PFSK-1 (cell line): Measurements from ENCODE around the gene HIVEP2.

ENCODE experiments used
- FOXP2 ChIP-seq: optimal IDR thresholded peaks from 2 replicates; pipeline ENCODE3; 2011; ENCODE audit warnings: borderline replicate concordance, control low read depth, inconsistent platforms; ENCODE audit not compliant: insufficient read depth; ENCODE audit errors: extremely low read length, extremely low read depth
- POLR2AphosphoS5 ChIP-seq: IDR thresholded peaks from 2 replicates; pipeline ENCODE4 v1.6.1; 2012; ENCODE audit warnings: low read depth, mild to moderate bottlenecking, control low read depth, low read length, moderate library complexity
- SIN3A ChIP-seq: IDR thresholded peaks from 2 replicates; pipeline ENCODE4 v1.6.1; 2012; ENCODE audit warnings: mild to moderate bottlenecking, low read length, moderate library complexity, borderline replicate concordance; ENCODE audit not compliant: insufficient read depth
- TAF1 ChIP-seq: IDR thresholded peaks from 2 replicates; pipeline ENCODE4 v1.6.1; 2012; ENCODE audit warnings: low read length, control low read depth, borderline replicate concordance; ENCODE audit not compliant: insufficient read depth
- TF ChIP-seq, protein P1 (sequence below), 2 experiments: IDR thresholded peaks; 2 replicates each; pipeline versions ENCODE4 v1.6.1 to v1.8.0; 2011 to 2012; ENCODE audit warnings: low read depth in 2 of 2, low read length in 2 of 2, control low read depth in 1 of 2, inconsistent platforms in 1 of 2, mild to moderate bottlenecking in 1 of 2, moderate library complexity in 1 of 2; ENCODE audit not compliant: insufficient read depth in 1 of 2

HIVEP2 gene

GRCh38 chr6:142834853-142835252 lies 110.1 kb downstream of the HIVEP2 start:
- TF ChIP-seq SIN3A (no peak), FOXP2 (no peak), TAF1 (no peak), POLR2AphosphoS5 (no peak)
- TF ChIP-seq, protein P1, sequence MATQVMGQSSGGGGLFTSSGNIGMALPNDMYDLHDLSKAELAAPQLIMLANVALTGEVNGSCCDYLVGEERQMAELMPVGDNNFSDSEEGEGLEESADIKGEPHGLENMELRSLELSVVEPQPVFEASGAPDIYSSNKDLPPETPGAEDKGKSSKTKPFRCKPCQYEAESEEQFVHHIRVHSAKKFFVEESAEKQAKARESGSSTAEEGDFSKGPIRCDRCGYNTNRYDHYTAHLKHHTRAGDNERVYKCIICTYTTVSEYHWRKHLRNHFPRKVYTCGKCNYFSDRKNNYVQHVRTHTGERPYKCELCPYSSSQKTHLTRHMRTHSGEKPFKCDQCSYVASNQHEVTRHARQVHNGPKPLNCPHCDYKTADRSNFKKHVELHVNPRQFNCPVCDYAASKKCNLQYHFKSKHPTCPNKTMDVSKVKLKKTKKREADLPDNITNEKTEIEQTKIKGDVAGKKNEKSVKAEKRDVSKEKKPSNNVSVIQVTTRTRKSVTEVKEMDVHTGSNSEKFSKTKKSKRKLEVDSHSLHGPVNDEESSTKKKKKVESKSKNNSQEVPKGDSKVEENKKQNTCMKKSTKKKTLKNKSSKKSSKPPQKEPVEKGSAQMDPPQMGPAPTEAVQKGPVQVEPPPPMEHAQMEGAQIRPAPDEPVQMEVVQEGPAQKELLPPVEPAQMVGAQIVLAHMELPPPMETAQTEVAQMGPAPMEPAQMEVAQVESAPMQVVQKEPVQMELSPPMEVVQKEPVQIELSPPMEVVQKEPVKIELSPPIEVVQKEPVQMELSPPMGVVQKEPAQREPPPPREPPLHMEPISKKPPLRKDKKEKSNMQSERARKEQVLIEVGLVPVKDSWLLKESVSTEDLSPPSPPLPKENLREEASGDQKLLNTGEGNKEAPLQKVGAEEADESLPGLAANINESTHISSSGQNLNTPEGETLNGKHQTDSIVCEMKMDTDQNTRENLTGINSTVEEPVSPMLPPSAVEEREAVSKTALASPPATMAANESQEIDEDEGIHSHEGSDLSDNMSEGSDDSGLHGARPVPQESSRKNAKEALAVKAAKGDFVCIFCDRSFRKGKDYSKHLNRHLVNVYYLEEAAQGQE (IDR thresholded peaks at IDR 0.05; ENCODE audit: insufficient read depth in 1 of 2, low read depth in 2 of 2, low read length in 2 of 2) = no peak

DNA sequence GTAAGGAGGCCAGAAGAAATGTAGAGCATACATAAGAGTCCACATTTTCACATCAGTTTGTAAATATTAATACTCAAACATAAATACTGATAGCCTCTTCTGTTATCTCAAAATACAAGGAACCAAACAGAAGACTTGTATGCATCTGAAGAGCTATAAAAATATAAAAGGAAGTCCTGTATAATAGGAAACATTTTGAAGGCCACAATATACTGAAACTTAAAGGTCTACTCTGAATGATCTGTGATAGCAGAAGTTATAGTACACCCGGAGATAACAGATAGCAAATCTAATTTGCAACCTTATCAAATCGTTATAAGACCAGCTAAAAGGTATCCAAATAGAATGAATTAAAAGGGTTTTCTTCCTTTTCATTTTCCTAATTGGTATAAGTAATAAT lies 111.2 kb downstream of the HIVEP2 start:
- TF ChIP-seq, protein P1 (IDR thresholded peaks at IDR 0.05; ENCODE audit: insufficient read depth in 1 of 2, low read depth in 2 of 2, low read length in 2 of 2) = no peak
- TF ChIP-seq SIN3A = no peak
- no peak for TF ChIP-seq FOXP2
- no peak for TF ChIP-seq POLR2AphosphoS5
- no peak for TF ChIP-seq TAF1

DNA sequence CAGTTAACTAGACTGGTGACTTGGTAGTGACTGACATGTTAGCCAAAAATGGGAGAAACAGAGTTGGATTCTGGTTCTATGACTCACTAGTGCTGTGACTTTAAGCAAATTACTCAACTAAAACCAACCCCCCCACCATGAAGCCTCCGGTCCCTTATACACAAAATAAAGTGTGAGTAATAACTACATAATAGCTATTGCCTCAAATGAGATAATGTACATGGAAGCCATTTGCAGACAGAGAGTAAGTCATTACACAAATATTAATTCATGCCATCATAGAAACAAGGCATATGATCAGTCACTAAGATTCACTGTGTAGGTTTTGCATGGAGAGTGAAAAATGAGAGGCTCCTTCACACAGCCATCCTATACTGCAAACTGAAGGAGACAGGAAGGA lies 111.9 kb downstream of the HIVEP2 start:
- no peak for TF ChIP-seq POLR2AphosphoS5

DNA sequence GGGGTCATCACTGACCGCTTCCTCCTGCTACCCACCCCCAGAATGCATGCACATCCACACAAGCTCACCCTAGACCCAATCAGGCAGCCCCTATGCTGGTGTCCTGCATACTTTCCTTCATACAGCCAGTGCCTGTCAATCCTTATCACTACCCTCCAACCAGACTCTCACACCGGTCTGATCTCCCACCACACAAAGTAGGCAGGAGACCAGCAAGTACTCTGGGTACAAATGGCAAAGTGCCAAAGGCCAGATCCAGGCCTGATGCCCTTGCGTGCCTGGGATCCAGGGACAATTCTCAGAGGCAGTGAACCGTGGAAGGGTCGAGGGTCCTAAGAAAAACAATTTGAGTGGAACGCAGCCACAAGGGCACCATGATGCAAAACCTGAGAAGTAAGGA lies 114.2 kb downstream of the HIVEP2 start:
- TF ChIP-seq SIN3A = no peak
- TF ChIP-seq POLR2AphosphoS5 = no peak
- no peak for TF ChIP-seq FOXP2
- no peak for TF ChIP-seq TAF1
- TF ChIP-seq, protein P1 (IDR thresholded peaks at IDR 0.05; ENCODE audit: insufficient read depth in 1 of 2, low read depth in 2 of 2, low read length in 2 of 2) = no peak

- TF ChIP-seq, protein P1 (IDR thresholded peaks at IDR 0.05; ENCODE audit: insufficient read depth in 1 of 2, low read depth in 2 of 2, low read length in 2 of 2) = no peak
- no peak for TF ChIP-seq TAF1
- TF ChIP-seq POLR2AphosphoS5 = no peak
- no peak for TF ChIP-seq FOXP2
- no peak for TF ChIP-seq SIN3A
These were observed 114.8 kb downstream of the HIVEP2 start for GRCh38 chr6:142830116-142830710.
